ENCODE data around the gene RNF130.
A peak's percentile ranks its signal among the peaks of the same experiment; 100 is the strongest.

Gene RNF130

DNA sequence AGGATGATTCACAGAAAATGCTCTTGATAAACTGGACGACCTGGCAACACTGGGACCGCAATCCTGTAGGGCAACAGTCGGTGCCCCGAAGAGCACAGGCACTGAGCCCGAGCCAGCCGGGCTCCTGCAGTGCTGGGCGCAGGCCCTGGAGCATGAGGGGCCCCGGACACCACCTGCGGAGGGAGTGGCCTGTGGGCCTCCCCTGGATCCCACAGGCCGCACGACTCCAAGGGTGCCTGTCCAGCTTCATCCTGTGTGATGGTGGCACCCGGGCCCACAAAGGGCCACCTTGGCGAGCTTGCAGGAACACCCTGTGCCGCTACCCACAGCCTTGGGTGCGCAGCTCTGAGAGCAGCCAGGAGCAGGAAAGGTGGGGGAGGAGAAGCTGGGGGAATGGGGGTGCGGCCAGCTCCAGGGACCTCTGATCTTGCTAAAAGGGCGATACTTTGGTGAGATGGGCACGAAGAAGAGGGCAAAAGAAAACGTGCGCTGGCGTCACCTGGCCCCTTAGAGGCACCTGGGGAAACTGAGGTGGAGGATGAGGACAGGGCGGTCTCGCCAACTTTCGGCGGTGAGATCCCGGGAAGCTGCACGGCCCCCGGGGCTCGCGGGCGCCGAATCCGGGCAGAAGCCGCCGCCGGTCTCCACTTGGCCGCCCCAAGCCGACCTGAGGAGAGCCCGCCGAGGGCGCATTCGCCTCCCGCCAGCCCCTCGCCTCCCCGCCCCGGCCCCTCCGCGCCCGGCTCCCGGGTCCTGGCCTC lies 164.6 kb downstream of the RNF130 start:
- H3K18ac ChIP-seq (ENCODE audit: low read length): peak overlapping the region; percentile 78
- H4K91ac ChIP-seq (ENCODE audit: low read depth, low read length, poor library complexity): no peak overlapping the region
- peak overlapping the region; percentile 25 for H4K8ac ChIP-seq (ENCODE audit: low read depth, low read length)
- no peak overlapping the region for H3K23ac ChIP-seq (ENCODE audit: low read depth, low read length, poor library complexity)
- H3K4me3 ChIP-seq (ENCODE audit: low read length in 2 of 2): peak overlapping the region; percentile 81 to 97
- H3K27ac ChIP-seq (replicated peaks; ENCODE audit: low read length): no peak overlapping the region
- peak overlapping the region; percentile 6 for H2BK5ac ChIP-seq (ENCODE audit: low read length)
- peak overlapping the region; percentile 91 for H2AFZ ChIP-seq (ENCODE audit: low read length)
- no peak overlapping the region for H2BK12ac ChIP-seq (ENCODE audit: low read length)
- peaks cover 7 to 8% of the 10 kb centered on the region in 2 donors for H3K4me1 ChIP-seq (ENCODE audit: control insufficient read depth in 2 of 2, insufficient read depth in 1 of 2, low read depth in 1 of 2, low read length in 2 of 2)
- peak overlapping the region; percentile 79 for H3K4ac ChIP-seq (ENCODE audit: low read length)
- H3K9me3 ChIP-seq (replicated peaks in 1 of 2; ENCODE audit: control insufficient read depth in 2 of 2, insufficient read depth in 1 of 2, low read depth in 1 of 2, low read length in 2 of 2): no peaks in the 10 kb centered on the region
- peak overlapping the region; percentile 99 for H3K9ac ChIP-seq (ENCODE audit: low read depth, low read length, poor library complexity)
- H3K14ac ChIP-seq (ENCODE audit: low read length): peak overlapping the region; percentile 98
- no peak overlapping the region for H2BK15ac ChIP-seq (ENCODE audit: low read length)
- no peaks in the 10 kb centered on the region for H3K27me3 ChIP-seq (ENCODE audit: control insufficient read depth in 3 of 3, insufficient read depth in 3 of 3, low read depth in 1 of 3, low read length in 3 of 3)
- peak overlapping the region; percentile 95 for H2AK5ac ChIP-seq (ENCODE audit: low read depth, low read length)
- H3K79me1 ChIP-seq (ENCODE audit: low read depth, low read length): peaks cover 10% of the 10 kb centered on the region
- no peak for DNase-seq (ENCODE audit: low spot score)
- peaks cover 20 to 39% of the 10 kb centered on the region in 2 donors for H3K36me3 ChIP-seq (replicated peaks in 1 of 2; ENCODE audit: control insufficient read depth in 2 of 2, insufficient read depth in 2 of 2, low read length in 2 of 2)
- peak overlapping the region; percentile 92 for H3K4me2 ChIP-seq (ENCODE audit: insufficient read depth, low read length, poor library complexity, severe bottlenecking)
- WGBS, 2 donors (ENCODE audit: extremely low coverage in 2 of 2, insufficient read length in 2 of 2, insufficient replicate concordance in 1 of 2): no CpG with 5 or more reads among the region's 50 CpGs
- no peak overlapping the region for H2BK120ac ChIP-seq (ENCODE audit: low read depth, low read length)

DNA sequence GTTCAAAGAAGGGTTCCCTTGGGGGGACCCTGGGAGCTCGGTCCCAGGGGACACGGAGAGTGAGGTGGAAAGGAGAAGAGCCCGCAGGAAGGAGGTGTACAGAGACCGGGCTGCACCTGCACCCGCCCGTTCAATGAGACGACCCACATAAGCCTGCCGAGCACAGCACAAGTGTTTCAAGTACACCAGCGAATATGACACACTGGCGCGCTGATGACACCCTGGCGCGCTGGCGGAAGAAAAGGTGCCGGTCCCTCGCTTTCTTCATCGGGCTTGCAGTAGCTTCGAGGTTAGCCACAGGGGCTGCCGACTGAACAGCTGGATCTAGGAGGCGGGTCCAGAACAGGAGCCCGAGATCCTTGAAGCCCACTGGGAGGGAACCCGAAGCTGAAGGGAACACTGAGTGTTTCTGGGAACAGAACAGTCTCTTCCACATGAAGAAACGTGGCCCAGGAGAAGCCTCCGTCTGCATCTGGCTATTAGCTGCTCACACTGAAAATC lies 165.2 kb downstream of the RNF130 start:
- no CpG with 5 or more reads among the region's 24 CpGs for WGBS, 2 donors (ENCODE audit: extremely low coverage in 2 of 2, insufficient read length in 2 of 2, insufficient replicate concordance in 1 of 2)
- Histone ChIP-seq H2AFZ (ENCODE audit: low read length) (no peak overlapping the region), H4K91ac (ENCODE audit: low read depth, low read length, poor library complexity) (no peak overlapping the region), H3K36me3 (replicated peaks in 1 of 2; ENCODE audit: control insufficient read depth in 2 of 2, insufficient read depth in 2 of 2, low read length in 2 of 2) (peaks cover 22 to 46% of the 10 kb centered on the region in 2 donors), H2BK5ac (ENCODE audit: low read length) (peak overlapping the region; percentile 6), H3K27ac (replicated peaks; ENCODE audit: low read length) (no peak overlapping the region), H3K9me3 (replicated peaks in 1 of 2; ENCODE audit: control insufficient read depth in 2 of 2, insufficient read depth in 1 of 2, low read depth in 1 of 2, low read length in 2 of 2) (no peaks in the 10 kb centered on the region), H3K27me3 (ENCODE audit: control insufficient read depth in 3 of 3, insufficient read depth in 3 of 3, low read depth in 1 of 3, low read length in 3 of 3) (no peaks in the 10 kb centered on the region), H3K4me2 (ENCODE audit: insufficient read depth, low read length, poor library complexity, severe bottlenecking) (peak overlapping the region; percentile 92), H3K18ac (ENCODE audit: low read length) (no peak overlapping the region), H3K79me1 (ENCODE audit: low read depth, low read length) (peaks cover 10% of the 10 kb centered on the region), H3K9ac (ENCODE audit: low read depth, low read length, poor library complexity) (no peak overlapping the region), H3K14ac (ENCODE audit: low read length) (no peak overlapping the region), H2BK120ac (ENCODE audit: low read depth, low read length) (no peak overlapping the region), H4K8ac (ENCODE audit: low read depth, low read length) (no peak overlapping the region), H2AK5ac (ENCODE audit: low read depth, low read length) (peak overlapping the region; percentile 57), H3K23ac (ENCODE audit: low read depth, low read length, poor library complexity) (peak overlapping the region; percentile 40), H2BK12ac (ENCODE audit: low read length) (no peak overlapping the region), H3K4ac (ENCODE audit: low read length) (no peak overlapping the region), H3K4me1 (ENCODE audit: control insufficient read depth in 2 of 2, insufficient read depth in 1 of 2, low read depth in 1 of 2, low read length in 2 of 2) (peaks cover 7 to 8% of the 10 kb centered on the region in 2 donors), H2BK15ac (ENCODE audit: low read length) (no peak overlapping the region), H3K4me3 (ENCODE audit: low read length in 2 of 2) (peak overlapping the region in 1 of 2 donors; percentile 81)
- no peak for DNase-seq (ENCODE audit: low spot score)

DNA sequence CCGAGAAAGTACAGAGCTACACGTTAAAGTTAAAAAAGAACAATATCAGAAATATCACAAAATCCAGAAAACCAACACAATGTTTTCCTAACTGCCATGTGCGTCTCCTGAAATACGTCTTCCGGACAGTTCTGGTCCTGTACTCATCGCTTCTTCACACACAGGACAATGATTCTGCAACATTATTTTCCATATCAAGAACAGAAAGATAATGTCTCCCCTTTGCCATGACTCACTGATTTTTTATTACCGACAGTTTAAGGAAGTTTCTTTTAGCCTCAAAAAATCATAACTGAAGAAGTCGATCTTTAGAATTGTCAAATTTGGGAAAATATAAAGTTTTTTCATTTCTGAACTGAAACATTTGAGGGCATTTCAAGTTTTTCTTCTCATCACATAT lies 166.4 kb downstream of the RNF130 start:
- Histone ChIP-seq H3K14ac (ENCODE audit: low read length) (no peak overlapping the region), H3K18ac (ENCODE audit: low read length) (no peak overlapping the region), H4K8ac (ENCODE audit: low read depth, low read length) (no peak overlapping the region), H3K4me3 (ENCODE audit: low read length in 2 of 2) (no peak overlapping the region), H2BK120ac (ENCODE audit: low read depth, low read length) (no peak overlapping the region), H3K9me3 (replicated peaks in 1 of 2; ENCODE audit: control insufficient read depth in 2 of 2, insufficient read depth in 1 of 2, low read depth in 1 of 2, low read length in 2 of 2) (no peaks in the 10 kb centered on the region), H3K79me1 (ENCODE audit: low read depth, low read length) (peaks cover 10% of the 10 kb centered on the region), H2BK12ac (ENCODE audit: low read length) (no peak overlapping the region), H3K27me3 (ENCODE audit: control insufficient read depth in 3 of 3, insufficient read depth in 3 of 3, low read depth in 1 of 3, low read length in 3 of 3) (no peaks in the 10 kb centered on the region), H2BK15ac (ENCODE audit: low read length) (no peak overlapping the region), H4K91ac (ENCODE audit: low read depth, low read length, poor library complexity) (no peak overlapping the region), H3K9ac (ENCODE audit: low read depth, low read length, poor library complexity) (no peak overlapping the region), H3K27ac (replicated peaks; ENCODE audit: low read length) (no peak overlapping the region), H2BK5ac (ENCODE audit: low read length) (no peak overlapping the region), H2AFZ (ENCODE audit: low read length) (no peak overlapping the region), H3K4ac (ENCODE audit: low read length) (no peak overlapping the region), H3K36me3 (replicated peaks in 1 of 2; ENCODE audit: control insufficient read depth in 2 of 2, insufficient read depth in 2 of 2, low read length in 2 of 2) (peaks cover 22 to 58% of the 10 kb centered on the region in 2 donors), H2AK5ac (ENCODE audit: low read depth, low read length) (no peak overlapping the region), H3K23ac (ENCODE audit: low read depth, low read length, poor library complexity) (no peak overlapping the region), H3K4me1 (ENCODE audit: control insufficient read depth in 2 of 2, insufficient read depth in 1 of 2, low read depth in 1 of 2, low read length in 2 of 2) (peaks cover 7 to 8% of the 10 kb centered on the region in 2 donors), H3K4me2 (ENCODE audit: insufficient read depth, low read length, poor library complexity, severe bottlenecking) (no peak overlapping the region)
- no CpG with 5 or more reads among the region's 8 CpGs for WGBS, 2 donors (ENCODE audit: extremely low coverage in 2 of 2, insufficient read length in 2 of 2, insufficient replicate concordance in 1 of 2)
- DNase-seq (ENCODE audit: low spot score): no peak

Small RNA genes lying within 50 kb of the gene (small RNA-seq; reads per million reads assigned to genes)
- gene MIR340 (ENCODE audit: insufficient read depth): 6,352 reads per million, percentile 100 among the genes with 10 or more reads in this experiment
